ENCODE data around the gene ZIM2. TPM values are rescaled to one million over a fixed set of nuclear protein-coding genes. Genes with fewer than 3 reads are reported as not detected.

Gene ZIM2
- total and polyA plus RNA-seq, 9 of the 15 experiments (the other 6 are each of a cell fraction or from before 2014, with no cell fraction given), result not detected

- Histone ChIP-seq H3K9me3 (replicated peaks; ENCODE audit: control insufficient read depth, insufficient read depth, low read depth, low read length) (no peaks in the 10 kb centered on the region), H4K20me1 (replicated peaks; ENCODE audit: control insufficient read depth, insufficient read depth, low read length) (no peaks in the 10 kb centered on the region), H3K4me1 (replicated peaks in 1 of 2; ENCODE audit: control insufficient read depth in 2 of 2, insufficient read depth in 2 of 2, low read length in 2 of 2) (no peaks in the 10 kb centered on the region), H3K4me2 (ENCODE audit: insufficient read depth, low read length) (no peak overlapping the region), H3K27ac (ENCODE audit: extremely low read depth, low read depth, low read length) (no peak overlapping the region), H3K4me3 (no peak overlapping the region), H3K9ac (ENCODE audit: insufficient read depth in 1 of 2, low read depth in 2 of 2, low read length in 2 of 2) (no peak overlapping the region), H3K36me3 (ENCODE audit: control insufficient read depth, insufficient read depth, low read length) (no peaks in the 10 kb centered on the region), H3K27me3 (ENCODE audit: control insufficient read depth in 2 of 2, insufficient read depth in 2 of 2, low read length in 2 of 2) (no peaks in the 10 kb centered on the region), H2AFZ (ENCODE audit: low read depth, low read length) (no peak overlapping the region), H3K79me2 (ENCODE audit: control insufficient read depth, insufficient read depth, low read length) (no peaks in the 10 kb centered on the region), H3K9me1 (ENCODE audit: control insufficient read depth, insufficient read depth, low read length) (no peaks in the 10 kb centered on the region)
- in situ Hi-C loops (cut with MboI) (no loop called here), intact Hi-C loops (cut with micrococcal nuclease) (no loop called here)
- FAIRE-seq (no peak), ATAC-seq (no peak), DNase-seq (ENCODE audit: extremely low read depth in 1 of 4, low spot score in 3 of 4) (no peak)
- POLR2A ChIA-PET, result interaction anchor here (0.6 kb wide), 1 partner anchor 9 kb away, joined by 3 read pairs; no protein-coding TSS in a partner anchor
- no TSS peak for BruUV-seq (replicated peaks)
- CTCF ChIA-PET (ENCODE audit: low intra/inter-chr PET ratio), result no interaction called here
- TF ChIP-seq OTX1 (CRISPR knock-in tag; IDR thresholded peaks at IDR 0.05) (no peak), HCFC1 (IDR thresholded peaks at IDR 0.05; ENCODE audit: low read depth, low read length) (no peak), TCFL5 (CRISPR knock-in tag; conservative IDR thresholded peaks at IDR 0.05) (no peak), FOXK1 (CRISPR knock-in tag; IDR thresholded peaks at IDR 0.05; ENCODE audit: borderline replicate concordance) (no peak), RHOXF2B (CRISPR knock-in tag; conservative IDR thresholded peaks at IDR 0.05) (no peak), DIDO1 (tag; IDR thresholded peaks at IDR 0.05; ENCODE audit: low read depth) (no peak), CXXC5 (CRISPR knock-in tag; IDR thresholded peaks at IDR 0.05) (no peak), MTF1 (CRISPR knock-in tag; IDR thresholded peaks at IDR 0.05; ENCODE audit: borderline replicate concordance) (no peak)
- 7% methylated on average over 5 of the region's 5 CpGs for WGBS (ENCODE audit: insufficient coverage, low coverage, missing lambda C conversion rate)
Observed at GRCh38 chr19:56873493-56873892, 33.0 kb upstream of the ZIM2 start.

- in situ Hi-C loops (cut with MboI), result no loop called here
- Histone ChIP-seq H3K27ac (ENCODE audit: extremely low read depth, low read depth, low read length) (no peak overlapping the region), H3K4me1 (replicated peaks in 1 of 2; ENCODE audit: control insufficient read depth in 2 of 2, insufficient read depth in 2 of 2, low read length in 2 of 2) (no peaks in the 10 kb centered on the region), H3K9me3 (replicated peaks; ENCODE audit: control insufficient read depth, insufficient read depth, low read depth, low read length) (0 out of 2 replicates have a peak, but pooled peaks cover 2% of the 10 kb centered on the region), H3K36me3 (ENCODE audit: control insufficient read depth, insufficient read depth, low read length) (no peaks in the 10 kb centered on the region), H3K9ac (ENCODE audit: insufficient read depth in 1 of 2, low read depth in 2 of 2, low read length in 2 of 2) (no peak overlapping the region), H3K4me3 (no peak overlapping the region), H3K79me2 (ENCODE audit: control insufficient read depth, insufficient read depth, low read length) (no peaks in the 10 kb centered on the region), H3K27me3 (ENCODE audit: control insufficient read depth in 2 of 2, insufficient read depth in 2 of 2, low read length in 2 of 2) (no peaks in the 10 kb centered on the region), H3K4me2 (ENCODE audit: insufficient read depth, low read length) (no peak overlapping the region), H4K20me1 (replicated peaks; ENCODE audit: control insufficient read depth, insufficient read depth, low read length) (no peaks in the 10 kb centered on the region), H2AFZ (ENCODE audit: low read depth, low read length) (no peak overlapping the region), H3K9me1 (ENCODE audit: control insufficient read depth, insufficient read depth, low read length) (no peaks in the 10 kb centered on the region)
- ATAC-seq (no peak), FAIRE-seq (no peak), DNase-seq (ENCODE audit: extremely low read depth in 1 of 4, low spot score in 3 of 4) (no peak)
- WGBS (ENCODE audit: insufficient coverage, low coverage, missing lambda C conversion rate), result 0% methylated on average over 8 of the region's 8 CpGs
- no TSS peak for BruUV-seq (replicated peaks)
- ChIA-PET CTCF (ENCODE audit: low intra/inter-chr PET ratio) (no interaction called here), POLR2A (no interaction called here)
- intact Hi-C loops (cut with micrococcal nuclease), result no loop called here
- TF ChIP-seq ZNF408 (CRISPR knock-in tag; IDR thresholded peaks at IDR 0.05; ENCODE audit: low read depth) (no peak), ZNF785 (CRISPR knock-in tag; IDR thresholded peaks at IDR 0.05) (no peak), MXI1 (IDR thresholded peaks at IDR 0.05; ENCODE audit: low read depth, low read length) (no peak), ETS1 (conservative IDR thresholded peaks at IDR 0.05; ENCODE audit: control insufficient read depth, low read depth, low read length) (no peak), ZNF76 (CRISPR knock-in tag; IDR thresholded peaks at IDR 0.05; ENCODE audit: borderline replicate concordance) (no peak), TRIM25 (IDR thresholded peaks at IDR 0.05; ENCODE audit: borderline replicate concordance) (no peak), ZNF197 (CRISPR knock-in tag; IDR thresholded peaks at IDR 0.05; ENCODE audit: low read depth) (no peak), NRF1 (conservative IDR thresholded peaks at IDR 0.05 in 1 of 2, IDR thresholded peaks at IDR 0.05 in 1 of 2) (no peak)
Observed at GRCh38 chr19:56869886-56870285, 29.4 kb upstream of the ZIM2 start.
